ENCODE measurements around the gene MEST.
"Not testable (repeated sequence)": the region's sequence is repeated elsewhere in the genome, so short reads cannot be mapped to it uniquely, and the experiment has no call there.

The MEST gene

GRCh38 chr7:130515315-130516040, 23.6 kb downstream of the MEST start:
- DNase-seq (ENCODE audit: low read depth in 1 of 2, low spot score in 1 of 2): no peak
- in situ Hi-C loops (cut with HindIII; ENCODE audit: low pct_unique_long_range_greater_than_20kb, low sequenced_read_pairs): no loop called here
- TF ChIP-seq JUND (IDR thresholded peaks at IDR 0.05; ENCODE audit: low read depth): no peak

GRCh38 chr7:130521258-130521951, 29.5 kb downstream of the MEST start:
- in situ Hi-C loops (cut with HindIII; ENCODE audit: low pct_unique_long_range_greater_than_20kb, low sequenced_read_pairs): no loop called here
- DNase-seq (ENCODE audit: low read depth in 1 of 2, low spot score in 1 of 2): no peak
- TF ChIP-seq JUND (IDR thresholded peaks at IDR 0.05; ENCODE audit: low read depth): no peak

DNA sequence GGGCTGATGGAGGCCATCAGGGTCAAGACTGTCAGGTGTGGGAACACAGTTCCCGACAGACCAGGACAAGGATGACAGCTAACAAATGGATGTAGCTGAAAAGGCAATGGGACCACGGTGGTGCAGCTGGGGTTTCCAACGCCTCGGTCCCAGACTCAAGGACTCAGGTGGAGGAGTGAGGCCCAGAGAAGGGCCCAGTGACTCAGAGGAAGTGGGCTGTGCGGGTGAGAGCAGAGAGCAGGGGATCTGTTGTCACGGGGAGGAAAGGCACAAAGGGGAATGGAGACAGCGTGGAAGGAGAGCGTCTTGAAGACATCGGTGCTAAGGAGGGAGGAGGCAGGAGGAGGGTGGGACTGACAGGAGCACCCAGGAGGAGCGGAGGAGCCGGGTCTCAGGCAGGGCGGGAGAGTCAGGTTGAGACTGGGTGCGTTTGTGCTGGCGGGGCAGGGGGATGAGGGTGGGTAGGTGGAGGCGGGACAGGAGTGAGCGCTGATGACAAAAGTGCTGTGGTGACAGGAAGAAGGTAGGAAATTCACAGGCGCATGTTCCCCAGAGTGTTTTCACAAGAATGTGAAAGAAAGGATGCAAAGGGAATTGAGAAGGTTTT, 31.7 kb downstream of the MEST start:
- in situ Hi-C loops (cut with HindIII; ENCODE audit: low pct_unique_long_range_greater_than_20kb, low sequenced_read_pairs); DNase-seq (ENCODE audit: low read depth in 1 of 2, low spot score in 1 of 2): not testable (repeated sequence)

- TF ChIP-seq JUND (IDR thresholded peaks at IDR 0.05; ENCODE audit: low read depth): no peak
- no peak for DNase-seq (ENCODE audit: low read depth in 1 of 2, low spot score in 1 of 2)
- in situ Hi-C loops (cut with HindIII; ENCODE audit: low pct_unique_long_range_greater_than_20kb, low sequenced_read_pairs): no loop called here
These were observed 32.7 kb downstream of the MEST start for GRCh38 chr7:130524628-130525027.

DNA sequence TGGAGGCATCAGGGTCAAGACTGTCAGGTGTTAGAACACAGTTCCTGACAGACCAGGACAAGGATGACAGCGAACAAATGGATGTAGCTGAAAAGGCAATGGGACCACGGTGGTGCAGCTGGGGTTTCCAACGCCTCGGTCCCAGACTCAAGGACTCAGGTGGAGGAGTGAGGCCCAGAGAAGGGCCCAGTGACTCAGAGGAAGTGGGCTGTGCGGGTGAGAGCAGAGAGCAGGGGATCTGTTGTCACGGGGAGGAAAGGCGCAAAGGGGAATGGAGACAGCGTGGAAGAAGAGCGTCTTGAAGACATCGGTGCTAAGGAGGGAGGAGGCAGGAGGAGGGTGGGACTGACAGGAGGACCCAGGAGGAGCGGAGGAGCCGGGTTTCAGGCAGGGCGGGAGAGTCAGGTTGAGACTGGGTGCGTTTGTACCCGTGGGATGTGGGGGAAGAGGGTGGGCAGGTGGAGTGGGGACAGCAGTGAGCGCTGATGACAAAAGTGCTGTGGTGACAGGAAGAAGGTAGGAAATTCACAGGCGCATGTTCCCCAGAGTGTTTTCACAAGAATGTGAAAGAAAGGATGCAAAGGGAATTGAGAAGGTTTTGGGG, 36.0 kb downstream of the MEST start:
- DNase-seq (ENCODE audit: low read depth in 1 of 2, low spot score in 1 of 2); in situ Hi-C loops (cut with HindIII; ENCODE audit: low pct_unique_long_range_greater_than_20kb, low sequenced_read_pairs): not testable (repeated sequence)

- DNase-seq (ENCODE audit: low read depth in 1 of 2, low spot score in 1 of 2): no peak
- in situ Hi-C loops (cut with HindIII; ENCODE audit: low pct_unique_long_range_greater_than_20kb, low sequenced_read_pairs): no loop called here
These were observed 37.5 kb downstream of the MEST start for GRCh38 chr7:130529417-130529816.

GRCh38 chr7:130537894-130538293, 46.0 kb downstream of the MEST start:
- DNase-seq (ENCODE audit: low read depth in 1 of 2, low spot score in 1 of 2); in situ Hi-C loops (cut with HindIII; ENCODE audit: low pct_unique_long_range_greater_than_20kb, low sequenced_read_pairs): not testable (repeated sequence)

More at GRCh38 chr7:130529417-130529816, 37.5 kb downstream of the MEST start:
- TF ChIP-seq JUND (IDR thresholded peaks at IDR 0.05; ENCODE audit: low read depth): no peak

GRCh38 chr7:130541287-130541686, 49.4 kb downstream of the MEST start:
- in situ Hi-C loops (cut with HindIII; ENCODE audit: low pct_unique_long_range_greater_than_20kb, low sequenced_read_pairs); DNase-seq (ENCODE audit: low read depth in 1 of 2, low spot score in 1 of 2): not testable (repeated sequence)

- DNase-seq (ENCODE audit: low read depth in 1 of 2, low spot score in 1 of 2); in situ Hi-C loops (cut with HindIII; ENCODE audit: low pct_unique_long_range_greater_than_20kb, low sequenced_read_pairs): not testable (repeated sequence)
These were observed 50.4 kb downstream of the MEST start for GRCh38 chr7:130542297-130542696.

DNA sequence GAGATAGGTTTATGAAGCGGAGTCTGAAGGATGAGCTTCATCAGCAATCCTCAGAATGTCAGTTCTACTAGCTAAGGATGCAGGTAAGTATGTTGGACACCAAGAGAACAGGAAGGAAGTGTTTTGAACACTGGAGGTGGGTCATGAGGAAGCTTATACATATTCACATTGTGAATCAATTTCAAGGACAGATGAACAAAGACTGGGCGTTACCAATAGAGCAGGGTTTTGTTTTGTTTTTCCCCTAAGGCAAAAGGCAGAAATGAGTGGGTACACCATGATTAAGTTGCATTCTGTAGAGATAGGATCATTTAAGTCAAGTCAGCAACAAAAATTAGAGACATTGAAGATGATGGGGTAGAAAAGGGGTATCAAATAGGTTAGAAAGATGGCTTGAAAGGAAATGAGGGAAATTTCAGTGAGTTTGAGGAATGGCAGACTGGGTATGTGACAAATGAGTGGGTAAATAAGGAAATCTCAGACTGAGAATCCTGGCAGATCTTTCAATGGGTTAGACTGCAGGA, 51.7 kb downstream of the MEST start:
- no peak for TF ChIP-seq JUND (IDR thresholded peaks at IDR 0.05; ENCODE audit: low read depth)
- in situ Hi-C loops (cut with HindIII; ENCODE audit: low pct_unique_long_range_greater_than_20kb, low sequenced_read_pairs): no loop called here
- no peak for DNase-seq (ENCODE audit: low read depth in 1 of 2, low spot score in 1 of 2)

GRCh38 chr7:130544356-130544755, 52.5 kb downstream of the MEST start:
- TF ChIP-seq JUND (IDR thresholded peaks at IDR 0.05; ENCODE audit: low read depth): no peak
- in situ Hi-C loops (cut with HindIII; ENCODE audit: low pct_unique_long_range_greater_than_20kb, low sequenced_read_pairs): no loop called here
- no peak for DNase-seq (ENCODE audit: low read depth in 1 of 2, low spot score in 1 of 2)

DNA sequence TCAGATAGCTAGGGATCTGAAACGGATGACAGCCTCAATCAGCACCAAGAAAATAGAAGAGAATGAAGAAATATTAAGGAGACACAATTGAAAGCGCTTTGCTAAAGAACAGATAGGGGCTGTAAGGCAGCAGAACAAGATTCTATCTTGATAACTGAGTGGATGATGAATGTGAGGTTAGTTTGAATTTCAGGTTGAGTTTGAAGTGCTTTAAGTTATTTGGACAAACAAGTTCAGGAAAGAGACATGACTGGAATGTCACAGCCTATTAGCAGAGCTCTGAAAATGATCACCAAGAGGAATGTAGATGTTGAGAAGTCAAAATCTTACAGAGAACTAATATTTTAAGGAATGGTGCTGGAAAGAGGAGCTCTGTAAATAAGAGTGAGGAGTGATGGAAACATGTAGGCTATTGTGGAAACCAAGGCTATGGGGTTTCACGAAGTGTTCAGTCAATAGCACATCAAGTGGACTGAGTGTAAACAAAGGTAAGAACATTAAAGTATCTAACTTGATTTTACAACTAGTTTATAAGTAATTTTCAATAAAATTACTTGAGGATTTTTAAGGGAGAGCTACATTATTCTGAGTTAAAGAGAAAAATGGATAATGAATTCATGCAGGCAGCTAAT, 61.6 kb downstream of the MEST start:
- TF ChIP-seq JUND (IDR thresholded peaks at IDR 0.05; ENCODE audit: low read depth): no peak
- DNase-seq (ENCODE audit: low read depth in 1 of 2, low spot score in 1 of 2): no peak
- in situ Hi-C loops (cut with HindIII; ENCODE audit: low pct_unique_long_range_greater_than_20kb, low sequenced_read_pairs): no loop called here
